PC-3 (cell line): ENCODE results near the gene ATG9A.

Experiments used
- CTCF ChIP-seq: fragments of 300-600 bp; sonication (generic); conservative IDR thresholded peaks from 2 replicates; pipeline ENCODE4 v1.5.1; 2017; ENCODE audit warnings: antibody characterized with exemption, low read depth, mild to moderate bottlenecking, low read length
- EZH2 ChIP-seq: fragments of 300-600 bp; sonication (generic); IDR thresholded peaks from one replicate; pipeline ENCODE4 v1.6.1; 2017; ENCODE audit warnings: antibody characterized with exemption, mild to moderate bottlenecking, low read length; ENCODE audit not compliant: unreplicated experiment
- EZH2phosphoT487 ChIP-seq: fragments of 300-600 bp; sonication (generic); IDR thresholded peaks from 2 replicates; pipeline ENCODE4 v1.6.1; 2018; ENCODE audit warnings: mild to moderate bottlenecking, antibody characterized with exemption, low read length, borderline replicate concordance

- TF ChIP-seq CTCF: no peak
- TF ChIP-seq EZH2: no peak
- no peak for TF ChIP-seq EZH2phosphoT487
Measured at GRCh38 chr2:219234331-219234730, 4.9 kb upstream of the ATG9A start.
